Tibial nerve (tissue), 4 donors: ENCODE results near the gene ACBD6. TPM values are rescaled to one million over a fixed set of nuclear protein-coding genes. Genes with fewer than 3 reads are reported as not detected.

Experiments
- DNase-seq, 2 donors: peaks; one replicate each; pipeline ENCODE4 v3.0.0-alpha.2; 2019; ENCODE audit warnings: low spot score in 2 of 2
- H3K27ac ChIP-seq, 4 donors: fragments of 200-600 bp; sonication (generic) in 3 of 4; one replicate each; pipeline ENCODE4 v1.5.1; 2017 to 2019; ENCODE audit warnings: mild to moderate bottlenecking in 1 of 4
- H3K27me3 ChIP-seq, 2 donors: fragments of 200-600 bp; sonication (generic) in 1 of 2; one replicate each; pipeline versions ENCODE4 v1.5.1 to v1.6.0; 2017 to 2019
- H3K36me3 ChIP-seq, 3 donors: fragments of 200-600 bp; sonication (generic); one replicate each; pipeline ENCODE4 v1.5.1; 2018 to 2019
- H3K4me1 ChIP-seq, 4 donors: fragments of 200-600 bp; sonication (generic) in 3 of 4; one replicate each; pipeline ENCODE4 v1.5.1; 2017 to 2019
- H3K4me3 ChIP-seq, 4 donors: fragments of 200-600 bp; sonication (generic) in 3 of 4; one replicate each; pipeline ENCODE4 v1.5.1; 2017 to 2019; ENCODE audit warnings: mild to moderate bottlenecking in 1 of 4, moderate library complexity in 1 of 4
- H3K9me3 ChIP-seq, 4 donors: fragments of 200-600 bp; sonication (generic) in 3 of 4; one replicate each; pipeline ENCODE4 v1.5.1; 2017 to 2019
- CTCF ChIP-seq, 5 experiments: fragments of 200-600 bp in 3 of 5; fragments of 450-650 bp in 2 of 5; sonication (generic) in 3 of 5; IDR thresholded peaks; one replicate each; pipeline ENCODE4 v1.5.1; 2016 to 2019; ENCODE audit warnings: antibody characterized with exemption in 5 of 5, mild to moderate bottlenecking in 3 of 5, moderate library complexity in 2 of 5
- EP300 ChIP-seq, 2 donors: sonication (generic); formaldehyde crosslinking; IDR thresholded peaks; one replicate each; pipeline ENCODE4 v1.6.1; 2017; ENCODE audit warnings: antibody characterized with exemption in 2 of 2, mild to moderate bottlenecking in 1 of 2
- POLR2A ChIP-seq, 2 donors: fragments of 450-650 bp; IDR thresholded peaks; one replicate each; pipeline ENCODE4 v1.6.1; 2017; ENCODE audit warnings: antibody characterized with exemption in 2 of 2, mild to moderate bottlenecking in 2 of 2, moderate library complexity in 2 of 2
- WGBS, 2 donors: methylation state at CpG; one replicate each; pipeline ENCODE4 v1.1.5; 2018; 5-methylcytosine and 5-hydroxymethylcytosine counted together
- total RNA-seq, 4 donors: library from RNA; depleted of rRNA; stranded (reverse); fragments of >200 nt; gene quantifications; one replicate each; pipeline ENCODE4 v1.1.0, GENCODE V29; 2016

Gene ACBD6
- total RNA-seq, 4 donors from 2014 or later, result 55.7 to 61.8 (median 57.2) TPM

- no peak for TF ChIP-seq POLR2A (IDR thresholded peaks at IDR 0.05)
- TF ChIP-seq EP300 (IDR thresholded peaks at IDR 0.05), result no peak
- TF ChIP-seq CTCF (IDR thresholded peaks at IDR 0.05), result no peak
- no peaks in the 10 kb centered on the region for H3K4me1 ChIP-seq
- 84 to 90% methylated on average over 6 of the region's 6 CpGs for WGBS, 2 donors
- H3K27ac ChIP-seq, result no peak overlapping the region
- no peak for DNase-seq
- no peaks in the 10 kb centered on the region for H3K9me3 ChIP-seq
- no peak overlapping the region for H3K4me3 ChIP-seq
- H3K27me3 ChIP-seq, result no peaks in the 10 kb centered on the region
- no peaks in the 10 kb centered on the region for H3K36me3 ChIP-seq
Observed at GRCh38 chr1:180369061-180369460, 133.3 kb downstream of the ACBD6 start.

GRCh38 chr1:180366371-180367068 is 135.9 kb downstream of the ACBD6 start:
- Histone ChIP-seq H3K4me1 (no peaks in the 10 kb centered on the region), H3K27me3 (no peaks in the 10 kb centered on the region), H3K27ac (no peak overlapping the region), H3K36me3 (no peaks in the 10 kb centered on the region), H3K9me3 (no peaks in the 10 kb centered on the region), H3K4me3 (no peak overlapping the region)
- WGBS, 2 donors, result 75 to 78% methylated on average over 2 of the region's 2 CpGs
- TF ChIP-seq CTCF (IDR thresholded peaks at IDR 0.05) (no peak), EP300 (IDR thresholded peaks at IDR 0.05) (no peak), POLR2A (IDR thresholded peaks at IDR 0.05) (no peak)
- DNase-seq, result no peak

- H3K9me3 ChIP-seq, result no peaks in the 10 kb centered on the region
- H3K27ac ChIP-seq, result no peak overlapping the region
- no peaks in the 10 kb centered on the region for H3K27me3 ChIP-seq
- H3K4me1 ChIP-seq, result no peaks in the 10 kb centered on the region
- no peaks in the 10 kb centered on the region for H3K36me3 ChIP-seq
- DNase-seq, result no peak
- TF ChIP-seq CTCF (IDR thresholded peaks at IDR 0.05), result no peak
- TF ChIP-seq POLR2A (IDR thresholded peaks at IDR 0.05), result no peak
- WGBS, 2 donors, result 70 to 82% methylated on average over 3 of the region's 3 CpGs
- no peak overlapping the region for H3K4me3 ChIP-seq
Observed at GRCh38 chr1:180365039-180365438, 137.3 kb downstream of the ACBD6 start.

GRCh38 chr1:180363246-180363995 is 139.0 kb downstream of the ACBD6 start:
- TF ChIP-seq POLR2A (IDR thresholded peaks at IDR 0.05) (no peak), CTCF (IDR thresholded peaks at IDR 0.05) (no peak), EP300 (IDR thresholded peaks at IDR 0.05) (no peak)
- 87 to 92% methylated on average over 5 of the region's 5 CpGs for WGBS, 2 donors
- DNase-seq, result no peak
- Histone ChIP-seq H3K9me3 (no peaks in the 10 kb centered on the region), H3K4me3 (no peak overlapping the region), H3K4me1 (no peaks in the 10 kb centered on the region), H3K27me3 (no peaks in the 10 kb centered on the region), H3K36me3 (no peaks in the 10 kb centered on the region), H3K27ac (no peak overlapping the region)

GRCh38 chr1:180360333-180361075 is 141.9 kb downstream of the ACBD6 start:
- no peak for TF ChIP-seq EP300 (IDR thresholded peaks at IDR 0.05)
- no peak for TF ChIP-seq POLR2A (IDR thresholded peaks at IDR 0.05)
- TF ChIP-seq CTCF (IDR thresholded peaks at IDR 0.05), result no peak
- no peak overlapping the region for H3K4me3 ChIP-seq
- no peaks in the 10 kb centered on the region for H3K36me3 ChIP-seq
- no peak for DNase-seq
- no peaks in the 10 kb centered on the region for H3K9me3 ChIP-seq
- 76 to 84% methylated on average over 3 of the region's 3 CpGs for whole genome bisulfite sequencing, 2 donors
- no peaks in the 10 kb centered on the region for H3K4me1 ChIP-seq
- no peak overlapping the region for H3K27ac ChIP-seq
- H3K27me3 ChIP-seq, result no peaks in the 10 kb centered on the region
